Duodenal mucosa (tissue), 2 donors: Measurements from ENCODE around the gene CAMK1D.

ENCODE experiments used
- H3K27ac ChIP-seq: one replicate; pipeline ENCODE4 v1.7.0; 2013; ENCODE audit warnings: low read depth, low read length
- H3K27me3 ChIP-seq, 2 donors: one replicate each; pipeline ENCODE4 v1.7.0; 2013; ENCODE audit warnings: low read length in 2 of 2, control low read depth in 1 of 2; ENCODE audit not compliant: insufficient read depth in 2 of 2, control insufficient read depth in 1 of 2
- H3K36me3 ChIP-seq, 2 donors: one replicate each; pipeline ENCODE4 v1.7.0; 2013; ENCODE audit warnings: low read length in 2 of 2, control low read depth in 1 of 2; ENCODE audit not compliant: insufficient read depth in 2 of 2, control insufficient read depth in 1 of 2
- H3K4me1 ChIP-seq, 2 donors: one replicate each; pipeline ENCODE4 v1.7.0; 2013; ENCODE audit warnings: low read length in 2 of 2, control low read depth in 1 of 2; ENCODE audit not compliant: insufficient read depth in 2 of 2, control insufficient read depth in 1 of 2
- H3K4me3 ChIP-seq, 2 donors: one replicate each; pipeline ENCODE4 v1.7.0; 2013; ENCODE audit warnings: low read length in 2 of 2, low read depth in 1 of 2
- H3K9ac ChIP-seq, 2 donors: one replicate each; pipeline ENCODE4 v1.7.0; 2013; ENCODE audit warnings: low read length in 2 of 2, low read depth in 1 of 2
- H3K9me3 ChIP-seq, 2 donors: one replicate each; pipeline ENCODE4 v1.7.0; 2013; ENCODE audit warnings: low read length in 2 of 2, control low read depth in 1 of 2; ENCODE audit not compliant: control insufficient read depth in 1 of 2

The CAMK1D gene

DNA sequence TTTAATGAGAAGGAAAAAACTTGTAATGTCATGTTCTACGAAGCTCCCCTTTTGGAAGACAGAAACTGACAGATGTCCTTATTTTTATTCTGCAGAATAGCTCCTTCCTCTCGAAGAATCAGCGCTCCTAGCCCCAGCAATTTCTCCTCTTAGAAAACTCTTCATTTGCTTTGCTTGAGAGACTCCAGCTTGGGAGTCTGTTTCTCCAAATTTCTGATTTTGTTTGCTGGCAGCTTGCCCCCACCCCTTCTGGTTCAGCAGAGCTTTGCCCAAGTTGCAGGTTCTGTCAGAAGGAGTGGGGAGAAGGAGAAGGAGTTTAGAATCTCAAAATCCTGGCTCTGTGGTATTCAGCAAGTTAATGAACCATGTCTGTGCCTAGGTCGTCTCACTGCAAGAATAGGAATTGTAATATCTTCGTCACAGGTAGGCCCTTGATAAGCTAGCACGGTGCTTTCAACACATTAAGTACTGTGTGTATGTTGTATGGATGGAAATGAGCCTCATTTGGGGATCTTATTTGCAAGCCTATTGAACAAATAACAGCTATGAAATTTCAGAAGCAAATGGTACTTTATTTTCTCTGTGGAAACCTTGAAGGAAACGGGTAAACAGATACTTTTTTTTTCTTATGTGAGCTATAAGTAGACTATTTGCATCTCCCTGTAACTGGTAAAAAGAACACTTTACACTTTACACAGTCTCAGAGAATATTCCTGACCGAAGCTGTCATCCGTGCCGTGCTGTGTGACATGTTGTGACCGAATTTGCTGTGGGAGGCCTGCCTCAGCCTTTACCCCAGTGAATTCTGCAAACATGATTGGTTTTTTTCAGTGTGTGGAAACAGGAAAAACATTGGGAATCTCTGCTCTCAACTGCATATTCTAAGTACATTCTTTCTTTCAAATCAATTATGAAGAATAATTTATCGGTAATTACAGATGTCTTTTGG is 290.9 kb downstream of the CAMK1D start:
- peaks cover 12 to 13% of the 10 kb centered on the region in 2 donors for H3K4me1 ChIP-seq
- no peaks in the 10 kb centered on the region for H3K9me3 ChIP-seq
- H3K36me3 ChIP-seq = no peaks in the 10 kb centered on the region
- no peaks in the 10 kb centered on the region for H3K27me3 ChIP-seq
- no peak overlapping the region for H3K4me3 ChIP-seq
- no peak overlapping the region for H3K9ac ChIP-seq
- H3K27ac ChIP-seq = no peak overlapping the region

DNA sequence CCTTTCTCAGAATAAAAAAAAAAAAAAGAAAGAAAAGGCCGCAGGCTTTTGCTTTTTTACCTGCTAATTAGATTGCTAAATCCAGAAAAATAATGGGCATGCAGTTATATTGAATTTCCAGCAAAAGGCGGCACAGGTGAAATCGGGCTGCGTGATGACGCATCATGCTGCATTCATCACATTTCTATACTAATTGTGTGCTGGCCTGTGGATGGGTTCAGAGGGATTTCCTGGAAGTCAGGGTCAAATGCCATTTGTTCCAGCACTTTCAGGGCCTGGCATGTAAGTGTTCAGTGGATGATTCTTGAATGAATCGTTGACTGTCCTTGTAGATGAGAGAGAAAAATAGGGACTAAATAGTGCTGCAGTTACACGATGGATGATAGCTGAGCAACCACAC is 292.7 kb downstream of the CAMK1D start:
- H3K27ac ChIP-seq = no peak overlapping the region
- no peak overlapping the region for H3K9ac ChIP-seq

DNA sequence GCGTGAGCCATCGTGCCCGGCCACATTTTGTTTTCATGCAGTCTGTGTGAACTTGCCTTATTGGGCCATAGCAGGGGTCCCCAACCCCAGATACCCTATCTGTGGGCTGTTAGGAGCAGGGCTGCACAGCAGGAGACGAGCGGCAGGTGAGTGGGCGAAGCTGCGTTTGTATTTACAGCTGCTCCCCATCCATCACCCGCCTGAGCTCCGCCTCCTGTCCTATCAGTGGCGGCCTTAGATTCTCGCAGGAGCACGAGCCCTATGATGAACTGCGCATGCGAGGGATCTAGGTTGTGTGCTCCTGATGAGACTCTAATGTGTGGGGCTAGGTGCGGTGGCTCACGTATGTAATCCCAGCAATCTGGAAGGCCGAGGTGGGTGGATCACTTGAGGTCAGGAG is 293.9 kb downstream of the CAMK1D start:
- Histone ChIP-seq H3K4me3 (no peak overlapping the region), H3K4me1 (peaks cover 5 to 6% of the 10 kb centered on the region in 2 donors), H3K9ac (no peak overlapping the region), H3K9me3 (no peaks in the 10 kb centered on the region), H3K27me3 (no peaks in the 10 kb centered on the region), H3K36me3 (no peaks in the 10 kb centered on the region), H3K27ac (no peak overlapping the region)

More for the DNA sequence above, 292.7 kb downstream of the CAMK1D start:
- H3K4me1 ChIP-seq = peaks cover 12 to 13% of the 10 kb centered on the region in 2 donors
- no peaks in the 10 kb centered on the region for H3K27me3 ChIP-seq
- no peak overlapping the region for H3K4me3 ChIP-seq
- no peaks in the 10 kb centered on the region for H3K36me3 ChIP-seq
- H3K9me3 ChIP-seq = no peaks in the 10 kb centered on the region

DNA sequence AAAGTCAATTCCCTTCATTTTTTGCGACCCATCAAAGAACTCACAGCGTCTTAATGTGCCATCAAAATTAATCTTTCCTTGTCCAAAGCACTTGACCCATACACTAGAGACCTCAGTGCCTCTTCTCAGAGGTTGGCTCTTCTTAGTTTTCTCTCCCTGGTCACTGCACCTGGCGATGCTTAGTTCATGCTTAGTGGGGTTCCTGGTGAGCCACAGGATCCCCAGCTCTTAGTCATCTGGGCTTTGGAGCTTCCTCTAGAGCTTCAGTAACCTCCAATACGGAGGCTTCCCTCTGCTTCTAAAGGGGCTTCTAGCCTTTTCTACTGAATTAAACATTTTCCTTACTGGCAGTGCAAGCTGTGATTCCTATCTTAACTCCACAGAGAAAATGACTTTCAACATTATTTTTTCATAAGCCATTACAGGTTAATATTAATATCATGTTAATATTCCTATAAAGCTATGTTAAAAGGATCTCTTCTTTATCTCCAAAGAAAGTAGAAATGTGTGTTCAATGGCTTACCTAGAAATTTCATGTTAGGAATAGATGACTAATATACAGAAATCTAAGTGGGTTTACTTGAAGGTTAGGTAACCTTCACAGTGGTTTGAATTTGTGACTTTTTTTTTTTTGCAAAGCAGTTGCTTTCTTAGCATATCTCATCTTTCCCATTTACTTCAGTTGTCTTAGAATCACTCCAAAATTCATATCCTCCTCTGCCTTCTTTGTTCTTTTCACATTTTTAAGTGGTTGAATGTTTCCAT is 295.2 kb downstream of the CAMK1D start:
- H3K4me3 ChIP-seq = no peak overlapping the region
- H3K27me3 ChIP-seq = no peaks in the 10 kb centered on the region
- H3K9me3 ChIP-seq = no peaks in the 10 kb centered on the region
- H3K9ac ChIP-seq = no peak overlapping the region
- H3K36me3 ChIP-seq = no peaks in the 10 kb centered on the region
- no peaks in the 10 kb centered on the region for H3K4me1 ChIP-seq
- no peak overlapping the region for H3K27ac ChIP-seq

DNA sequence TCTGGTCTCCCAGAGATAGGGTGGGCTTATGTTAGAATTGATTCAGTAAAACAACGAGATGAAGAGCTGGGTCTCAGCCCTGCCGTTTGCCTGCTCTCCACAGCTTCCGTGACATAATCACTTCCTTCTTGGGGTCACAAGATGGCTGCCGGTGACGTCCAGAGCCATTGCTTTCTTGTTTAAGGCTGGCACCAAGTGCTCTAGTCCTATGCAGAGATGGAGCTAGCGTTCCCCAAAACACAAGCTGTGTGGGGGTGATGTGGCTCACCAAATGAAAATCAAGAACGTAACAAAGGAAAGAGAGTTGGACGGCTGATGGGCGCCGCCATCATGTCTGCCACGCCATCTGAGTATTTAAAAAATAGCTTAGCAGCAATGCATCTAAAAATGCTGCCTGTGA is 296.1 kb downstream of the CAMK1D start:
- no peaks in the 10 kb centered on the region for H3K36me3 ChIP-seq
- no peak overlapping the region for H3K27ac ChIP-seq
- H3K9ac ChIP-seq = no peak overlapping the region

DNA sequence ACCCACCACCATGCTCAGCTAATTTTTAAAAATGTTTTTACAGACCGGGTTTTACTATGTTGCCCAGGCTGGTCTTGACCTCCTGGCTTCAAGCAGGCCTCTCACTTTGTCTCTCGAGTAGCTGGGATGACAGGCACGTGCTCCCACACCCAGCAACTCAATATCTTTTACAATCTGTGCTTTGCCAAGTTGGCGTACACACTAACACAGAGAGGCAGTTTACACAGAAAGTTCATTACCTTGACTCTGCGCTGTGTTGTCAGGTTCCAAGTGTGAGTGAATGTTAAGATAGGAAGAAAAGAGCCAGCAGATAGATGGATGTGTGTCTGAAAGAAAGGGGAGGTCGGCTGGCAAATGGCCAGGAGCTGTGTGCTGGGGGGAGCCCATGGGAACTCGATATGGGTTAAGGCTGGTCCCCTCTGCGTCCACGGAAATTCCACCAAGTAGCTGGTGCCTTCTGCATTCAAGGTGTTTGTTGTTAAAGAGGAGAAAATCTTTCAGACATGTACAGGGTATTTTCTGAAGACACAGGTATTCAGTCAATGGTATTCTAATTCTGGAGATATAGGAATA is 299.8 kb downstream of the CAMK1D start:
- Histone ChIP-seq H3K9ac (no peak overlapping the region), H3K27ac (no peak overlapping the region), H3K4me3 (no peak overlapping the region), H3K36me3 (no peaks in the 10 kb centered on the region), H3K27me3 (no peaks in the 10 kb centered on the region), H3K9me3 (no peaks in the 10 kb centered on the region), H3K4me1 (no peaks in the 10 kb centered on the region)

More for the DNA sequence above, 296.1 kb downstream of the CAMK1D start:
- H3K4me3 ChIP-seq = no peak overlapping the region
- no peaks in the 10 kb centered on the region for H3K27me3 ChIP-seq
- no peaks in the 10 kb centered on the region for H3K9me3 ChIP-seq
- no peaks in the 10 kb centered on the region for H3K4me1 ChIP-seq

DNA sequence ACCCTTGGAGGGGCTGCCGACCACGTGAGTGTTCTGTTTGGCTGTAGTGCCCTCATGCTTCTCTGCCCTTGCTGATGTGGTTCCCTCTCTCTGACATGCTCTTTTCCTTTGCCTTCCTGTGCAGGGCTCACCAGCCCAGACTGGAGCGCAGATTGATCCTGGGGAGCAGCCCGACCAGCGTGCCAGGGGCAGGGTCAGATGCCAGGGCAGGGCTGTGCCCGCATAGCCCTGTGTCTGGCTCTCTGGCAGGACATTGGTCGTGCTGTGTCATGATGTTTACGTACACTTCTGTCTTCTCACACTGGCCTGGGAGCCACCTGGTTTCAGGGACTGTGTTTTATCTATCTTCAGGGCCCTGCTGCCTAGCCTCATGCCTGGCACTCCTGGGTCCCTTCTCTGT is 300.8 kb downstream of the CAMK1D start:
- H3K36me3 ChIP-seq = no peaks in the 10 kb centered on the region
- no peaks in the 10 kb centered on the region for H3K9me3 ChIP-seq
- no peak overlapping the region for H3K9ac ChIP-seq
- no peaks in the 10 kb centered on the region for H3K27me3 ChIP-seq
- H3K4me1 ChIP-seq = no peaks in the 10 kb centered on the region
- H3K4me3 ChIP-seq = no peak overlapping the region
- H3K27ac ChIP-seq = no peak overlapping the region

DNA sequence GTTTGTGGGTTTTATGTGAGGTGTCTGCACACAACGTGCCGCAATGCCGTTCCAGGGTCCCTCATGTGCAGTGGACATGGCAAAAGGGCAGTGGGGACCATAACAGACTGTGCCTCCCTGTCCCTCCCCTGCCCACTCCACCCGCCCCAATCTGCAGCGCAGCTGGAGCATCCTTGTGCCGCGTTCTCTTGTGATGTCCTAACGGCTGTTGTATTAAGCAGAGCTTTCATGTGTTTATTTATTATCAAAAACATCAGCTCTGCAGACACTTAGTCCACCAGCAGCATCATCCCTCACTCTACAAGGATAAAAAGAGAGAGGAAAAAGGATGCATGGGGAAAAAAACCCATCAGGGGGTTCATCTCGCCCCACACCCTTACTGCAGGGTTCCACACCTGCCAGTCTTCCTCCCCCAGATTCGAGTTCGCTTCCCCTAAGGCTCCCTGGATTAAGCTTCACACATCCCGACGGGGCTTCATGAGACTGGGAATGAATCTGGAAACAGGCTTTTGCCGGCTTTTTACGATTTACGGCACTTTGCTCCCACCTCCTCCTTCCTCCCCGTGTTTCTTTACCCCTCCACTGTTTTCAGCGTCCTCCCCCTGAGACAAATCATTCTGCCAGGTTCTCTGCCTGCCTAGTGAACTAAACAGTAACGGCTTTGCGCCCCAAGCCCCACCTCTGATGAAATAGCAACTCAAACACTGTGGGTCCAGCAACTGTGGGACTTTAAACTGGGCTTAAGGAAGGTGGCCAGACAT is 301.4 kb downstream of the CAMK1D start:
- Histone ChIP-seq H3K4me3 (no peak overlapping the region), H3K36me3 (no peaks in the 10 kb centered on the region), H3K4me1 (no peaks in the 10 kb centered on the region), H3K27ac (no peak overlapping the region), H3K27me3 (no peaks in the 10 kb centered on the region), H3K9me3 (no peaks in the 10 kb centered on the region), H3K9ac (no peak overlapping the region)

DNA sequence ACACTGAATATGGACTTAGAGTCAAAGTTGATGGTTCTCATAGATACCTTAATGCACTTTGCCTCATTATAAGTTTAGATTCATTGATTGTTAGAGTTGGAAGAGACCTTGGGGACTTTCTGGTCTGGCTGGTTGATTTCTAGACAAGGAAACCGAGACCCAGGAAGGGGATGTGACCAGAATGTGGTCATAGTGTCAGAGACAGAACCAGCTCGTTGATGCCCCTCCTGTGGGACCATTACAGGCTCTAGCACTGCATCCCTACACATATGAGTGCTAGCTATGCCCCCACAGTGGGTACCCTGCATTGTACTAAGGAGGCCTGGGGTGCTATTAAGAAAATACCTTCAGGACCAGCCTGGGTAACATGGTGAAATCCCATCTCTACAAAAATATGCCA is 306.6 kb downstream of the CAMK1D start:
- Histone ChIP-seq H3K9ac (no peak overlapping the region), H3K9me3 (no peaks in the 10 kb centered on the region), H3K27ac (no peak overlapping the region), H3K4me1 (no peaks in the 10 kb centered on the region), H3K36me3 (no peaks in the 10 kb centered on the region), H3K4me3 (no peak overlapping the region), H3K27me3 (no peaks in the 10 kb centered on the region)
